Muscle of arm (tissue), 12 donors: ENCODE results near the gene FEM1A. TPM values are rescaled to one million over a fixed set of nuclear protein-coding genes. Genes with fewer than 3 reads are reported as not detected.
"Not testable (repeated sequence)": the region's sequence is repeated elsewhere in the genome, so short reads cannot be mapped to it uniquely, and the experiment has no call there.

ENCODE experiments used
- DNase-seq: peaks from one replicate; pipeline ENCODE4 v3.0.0-alpha.2; 2013
- polyA plus RNA-seq, 12 donors: library from polyadenylated mRNA; unstranded; fragments of 120-200 nt; gene quantifications; one replicate each; pipeline ENCODE4 v1.2.1, GENCODE V29; 2013; ENCODE audit not compliant: insufficient read length in 12 of 12

FEM1A gene
- polyA plus RNA-seq, 12 donors, result 1.7 to 5.0 (median 2.7) TPM; not detected in 1

GRCh38 chr19:4844348-4845179, 53.0 kb downstream of the FEM1A start:
- no peak for DNase-seq

- not testable (repeated sequence) for DNase-seq
Measured at GRCh38 chr19:4845975-4846374, 54.4 kb downstream of the FEM1A start.

- DNase-seq, result no peak
Measured at GRCh38 chr19:4847190-4847973, 55.8 kb downstream of the FEM1A start.

GRCh38 chr19:4849019-4849418, 57.5 kb downstream of the FEM1A start:
- DNase-seq, result no peak

Other genes starting within 250 kb of the FEM1A start
- gene SEMA6B, start 232.1 kb upstream of the FEM1A start, polyA plus RNA-seq, result 10 to 100 TPM in 11 of 12 donors, not detected in 1; 22.4 to 71.3 (median 41.1) TPM
- gene TNFAIP8L1, start 152.2 kb upstream of the FEM1A start, polyA plus RNA-seq, result 100 to 1,000 TPM in 1 of 12 donors, 10 to 100 TPM in 8, 1 to 10 TPM in 3; 8.5 to 370 (median 11.2) TPM
- 10 to 100 TPM in 11 of 12 donors, not detected in 1; 45.7 to 75.9 (median 50.5) TPM for gene MYDGF, start 121.4 kb upstream of the FEM1A start, polyA plus RNA-seq
- 10 to 100 TPM in 11 of 12 donors, not detected in 1; 20.2 to 37.4 (median 25.4) TPM for gene DPP9, start 67.9 kb upstream of the FEM1A start, polyA plus RNA-seq
- 10 to 100 TPM in 1 of 12 donors, 1 to 10 TPM in 10, not detected in 1; 3.2 to 13.4 (median 4.4) TPM for gene TICAM1, start 40.0 kb downstream of the FEM1A start, polyA plus RNA-seq
- 10 to 100 TPM in 11 of 12 donors, not detected in 1; 28.4 to 54.3 (median 33.9) TPM for gene PLIN3, start 75.9 kb downstream of the FEM1A start, polyA plus RNA-seq
- under 1 TPM in 5 of 12 donors, not detected in 7; 0.10 to 0.41 (median 0.15) TPM for gene ARRDC5, start 111.2 kb downstream of the FEM1A start, polyA plus RNA-seq
- 10 to 100 TPM in 11 of 12 donors, not detected in 1; 21.9 to 37.0 (median 26.2) TPM for gene UHRF1, start 117.8 kb downstream of the FEM1A start, polyA plus RNA-seq
- 10 to 100 TPM in 11 of 12 donors, not detected in 1; 14.3 to 29.3 (median 17.2) TPM for gene KDM4B, start 177.4 kb downstream of the FEM1A start, polyA plus RNA-seq